GM23338 (cell line): Measurements from ENCODE around the gene TMTC2. TPM values are rescaled to one million over a fixed set of nuclear protein-coding genes. Genes with fewer than 3 reads are reported as not detected.

Experiments used
- ATAC-seq: fragments of 200-7000 bp; cut with Tn5 transposase; 3 replicates; pipeline ENCODE4 v1.9.1; 2020
- DNase-seq: peaks from one replicate; pipeline ENCODE4 v3.0.0-alpha.2; 2015; ENCODE audit warnings: low spot score
- H2AFZ ChIP-seq: fragments of 200-600 bp; sonication (generic); 2 replicates; pipeline ENCODE4 v1.8.0; 2016; ENCODE audit warnings: antibody characterized with exemption, mild to moderate bottlenecking, moderate library complexity
- H3F3A ChIP-seq: fragments of 200-600 bp; sonication (generic); replicated peaks from 2 replicates; pipeline ENCODE4 v1.8.0; 2017; ENCODE audit warnings: antibody characterized with exemption, mixed run types, low read depth
- H3K27ac ChIP-seq: fragments of 200-600 bp; sonication (generic); 2 replicates; pipeline ENCODE4 v1.6.1; 2016; ENCODE audit warnings: low read depth
- H3K27me3 ChIP-seq: fragments of 200-600 bp; sonication (generic); 2 replicates; pipeline ENCODE4 v1.8.0; 2016; ENCODE audit warnings: mild to moderate bottlenecking, mixed run types, moderate library complexity; ENCODE audit not compliant: insufficient read depth
- H3K36me3 ChIP-seq: fragments of 200-600 bp; sonication (generic); 2 replicates; pipeline ENCODE4 v1.8.0; 2016; ENCODE audit warnings: mild to moderate bottlenecking; ENCODE audit not compliant: insufficient read depth
- H3K4me1 ChIP-seq: fragments of 200-600 bp; sonication (generic); 2 replicates; pipeline ENCODE4 v1.8.0; 2016; ENCODE audit warnings: mild to moderate bottlenecking, moderate library complexity; ENCODE audit not compliant: insufficient read depth
- H3K4me2 ChIP-seq: fragments of 200-600 bp; sonication (generic); 2 replicates; pipeline ENCODE4 v1.7.1; 2017; ENCODE audit warnings: mixed run types
- H3K4me3 ChIP-seq: fragments of 200-600 bp; sonication (generic); 2 replicates; pipeline ENCODE4 v1.6.1; 2016; ENCODE audit warnings: mixed run types
- H3K79me2 ChIP-seq: fragments of 200-600 bp; sonication (generic); replicated peaks from 2 replicates; pipeline ENCODE4 v1.8.0; 2017; ENCODE audit warnings: mild to moderate bottlenecking; ENCODE audit not compliant: insufficient read depth
- H3K9me2 ChIP-seq: fragments of 200-600 bp; sonication (generic); 2 replicates; pipeline ENCODE4 v1.8.0; 2017; ENCODE audit not compliant: insufficient read depth
- H4K20me1 ChIP-seq: fragments of 200-600 bp; sonication (generic); replicated peaks from 2 replicates; pipeline ENCODE4 v1.8.0; 2017; ENCODE audit warnings: mild to moderate bottlenecking; ENCODE audit not compliant: insufficient read depth
- H3K27ac Mint-ChIP-seq: 2 replicates; pipeline ENCODE4 v1.8.0; 2020; ENCODE audit warnings: inconsistent platforms, mild to moderate bottlenecking, moderate library complexity, mixed read lengths
- H3K27me3 Mint-ChIP-seq: 3 replicates; pipeline ENCODE4 v1.8.0; 2022; ENCODE audit warnings: low read depth, mild to moderate bottlenecking, moderate library complexity, mixed read lengths, inconsistent platforms; ENCODE audit not compliant: insufficient read depth, poor library complexity
- H3K36me3 Mint-ChIP-seq: 3 replicates; pipeline ENCODE4 v1.8.0; 2021; ENCODE audit warnings: low read depth, mild to moderate bottlenecking, inconsistent platforms, moderate library complexity, mixed read lengths
- H3K4me1 Mint-ChIP-seq: 3 replicates; pipeline ENCODE4 v1.8.0; 2020; ENCODE audit warnings: mild to moderate bottlenecking, inconsistent platforms, mixed read lengths
- H3K4me3 Mint-ChIP-seq: 3 replicates; pipeline ENCODE4 v1.8.0; 2021; ENCODE audit warnings: moderate library complexity, mild to moderate bottlenecking, inconsistent platforms, mixed read lengths
- H3K9me3 Mint-ChIP-seq: 3 replicates; pipeline ENCODE4 v1.8.0; 2020; ENCODE audit warnings: moderate library complexity, mild to moderate bottlenecking, inconsistent platforms, mixed read lengths
- CREB1 ChIP-seq: fragments of 250-450 bp; sonication (Bioruptor Pico); IDR thresholded peaks from 2 replicates; pipeline ENCODE4 v1.5.0; 2020; ENCODE audit warnings: low read depth, mild to moderate bottlenecking, moderate library complexity
- ETS1 ChIP-seq: IDR thresholded peaks from 2 replicates; pipeline ENCODE4 v1.6.1; 2016; ENCODE audit warnings: antibody characterized with exemption
- EZH2 ChIP-seq: fragments of 200-600 bp; sonication (generic); IDR thresholded peaks from one replicate; pipeline ENCODE4 v1.8.0; 2017; ENCODE audit warnings: antibody characterized with exemption, mild to moderate bottlenecking, low read depth; ENCODE audit not compliant: unreplicated experiment
- EZH2phosphoT487 ChIP-seq: fragments of 200-600 bp; sonication (generic); IDR thresholded peaks from one replicate; pipeline ENCODE4 v1.8.1; 2018; ENCODE audit warnings: antibody characterized with exemption; ENCODE audit not compliant: unreplicated experiment
- JUNB ChIP-seq: IDR thresholded peaks from one replicate; pipeline ENCODE4 v1.6.1; 2016; ENCODE audit warnings: antibody characterized with exemption; ENCODE audit not compliant: unreplicated experiment
- NANOG ChIP-seq: IDR thresholded peaks from 2 replicates; pipeline ENCODE4 v1.6.1; 2016; ENCODE audit warnings: antibody characterized with exemption, borderline replicate concordance
- POLR2AphosphoS5 ChIP-seq: IDR thresholded peaks from 2 replicates; pipeline ENCODE4 v1.6.1; 2016; ENCODE audit warnings: antibody characterized with exemption, low read depth
- STAT1 ChIP-seq: IDR thresholded peaks from one replicate; pipeline ENCODE4 v1.6.1; 2016; ENCODE audit warnings: antibody characterized with exemption; ENCODE audit not compliant: unreplicated experiment
- ZNF114 ChIP-seq: fragments of 250-450 bp; sonication (Bioruptor Pico); IDR thresholded peaks from 2 replicates; pipeline ENCODE4 v1.5.0; 2020; ENCODE audit warnings: mild to moderate bottlenecking, moderate library complexity
- ZNF331 ChIP-seq: fragments of 250-450 bp; sonication (Bioruptor Pico); IDR thresholded peaks from 2 replicates; pipeline ENCODE4 v1.5.0; 2020; ENCODE audit warnings: low read depth, mild to moderate bottlenecking, moderate library complexity
- ZNF462 ChIP-seq: fragments of 250-450 bp; sonication (Bioruptor Pico); IDR thresholded peaks from 2 replicates; pipeline ENCODE4 v1.5.0; 2020; ENCODE audit warnings: mild to moderate bottlenecking, moderate library complexity
- polyA plus RNA-seq: library from polyadenylated mRNA; unstranded; fragments of >200 nt; fragmentation: Nextera tagmentation; extraction: Ambion mirVana; gene quantifications from 2 replicates; pipeline ENCODE4 v1.2.1, GENCODE V29; 2016
- total RNA-seq: library from RNA; depleted of rRNA; stranded (reverse); fragments of >200 nt; shearing (Covaris generic); gene quantifications from 2 replicates; pipeline ENCODE4 v1.2.3, GENCODE V29; 2014
- TF ChIP-seq, protein P1 (sequence below), 2 experiments: fragments of 200-600 bp in 1 of 2; sonication (generic) in 1 of 2; conservative IDR thresholded peaks; 2 replicates each; pipeline versions ENCODE4 v1.5.1 to v1.6.1; 2016 to 2017; ENCODE audit warnings: antibody characterized with exemption in 2 of 2, low read depth in 2 of 2, mild to moderate bottlenecking in 2 of 2, moderate library complexity in 1 of 2
- TF ChIP-seq, protein P2 (sequence below): IDR thresholded peaks from one replicate; pipeline ENCODE4 v1.6.1; 2018; ENCODE audit warnings: antibody characterized with exemption; ENCODE audit not compliant: unreplicated experiment

The TMTC2 gene
- total and polyA plus RNA-seq, 2 experiments from 2014 or later, result 0.57 to 6.5 TPM

- Histone ChIP-seq H3K9me2 (0 out of 2 replicates have a peak, but pooled peaks cover 4% of the 10 kb centered on the region), H4K20me1 (no peaks in the 10 kb centered on the region), H3K4me2 (no peak overlapping the region), H3K79me2 (no peaks in the 10 kb centered on the region; the same call in 1 of the 2 replicates), H3F3A (no peaks in the 10 kb centered on the region), H3K4me3 (no peak overlapping the region), H2AFZ (no peak overlapping the region), H3K27ac (0 out of 2 replicates have a peak overlapping the region, but pooled peaks have one; percentile 37), H3K27me3 (no peaks in the 10 kb centered on the region), H3K4me1 (peaks cover 15% of the 10 kb centered on the region; the same call in 1 of the 2 replicates), H3K36me3 (no peaks in the 10 kb centered on the region)
- ATAC-seq, result no peak
- no peak overlapping the region for H3K4me3 Mint-ChIP-seq
- H3K9me3 Mint-ChIP-seq, result no peaks in the 10 kb centered on the region
- peaks cover 3% of the 10 kb centered on the region; the same call in 2 of the 3 replicates for H3K36me3 Mint-ChIP-seq
- no peak overlapping the region for H3K27ac Mint-ChIP-seq
- H3K4me1 Mint-ChIP-seq, result peaks cover 25% of the 10 kb centered on the region
- TF ChIP-seq, protein P1, sequence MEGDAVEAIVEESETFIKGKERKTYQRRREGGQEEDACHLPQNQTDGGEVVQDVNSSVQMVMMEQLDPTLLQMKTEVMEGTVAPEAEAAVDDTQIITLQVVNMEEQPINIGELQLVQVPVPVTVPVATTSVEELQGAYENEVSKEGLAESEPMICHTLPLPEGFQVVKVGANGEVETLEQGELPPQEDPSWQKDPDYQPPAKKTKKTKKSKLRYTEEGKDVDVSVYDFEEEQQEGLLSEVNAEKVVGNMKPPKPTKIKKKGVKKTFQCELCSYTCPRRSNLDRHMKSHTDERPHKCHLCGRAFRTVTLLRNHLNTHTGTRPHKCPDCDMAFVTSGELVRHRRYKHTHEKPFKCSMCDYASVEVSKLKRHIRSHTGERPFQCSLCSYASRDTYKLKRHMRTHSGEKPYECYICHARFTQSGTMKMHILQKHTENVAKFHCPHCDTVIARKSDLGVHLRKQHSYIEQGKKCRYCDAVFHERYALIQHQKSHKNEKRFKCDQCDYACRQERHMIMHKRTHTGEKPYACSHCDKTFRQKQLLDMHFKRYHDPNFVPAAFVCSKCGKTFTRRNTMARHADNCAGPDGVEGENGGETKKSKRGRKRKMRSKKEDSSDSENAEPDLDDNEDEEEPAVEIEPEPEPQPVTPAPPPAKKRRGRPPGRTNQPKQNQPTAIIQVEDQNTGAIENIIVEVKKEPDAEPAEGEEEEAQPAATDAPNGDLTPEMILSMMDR (conservative IDR thresholded peaks at IDR 0.05; ENCODE audit: low read depth in 2 of 2), result no peak
- no peak for TF ChIP-seq STAT1
- no peak for TF ChIP-seq NANOG
- no peak for TF ChIP-seq EZH2phosphoT487
- no peak for TF ChIP-seq ZNF114 (CRISPR knock-in tag)
- TF ChIP-seq ZNF462, result no peak
- no peak for TF ChIP-seq EZH2
- no peak for TF ChIP-seq POLR2AphosphoS5
- TF ChIP-seq ETS1, result no peak
- TF ChIP-seq, protein P2, sequence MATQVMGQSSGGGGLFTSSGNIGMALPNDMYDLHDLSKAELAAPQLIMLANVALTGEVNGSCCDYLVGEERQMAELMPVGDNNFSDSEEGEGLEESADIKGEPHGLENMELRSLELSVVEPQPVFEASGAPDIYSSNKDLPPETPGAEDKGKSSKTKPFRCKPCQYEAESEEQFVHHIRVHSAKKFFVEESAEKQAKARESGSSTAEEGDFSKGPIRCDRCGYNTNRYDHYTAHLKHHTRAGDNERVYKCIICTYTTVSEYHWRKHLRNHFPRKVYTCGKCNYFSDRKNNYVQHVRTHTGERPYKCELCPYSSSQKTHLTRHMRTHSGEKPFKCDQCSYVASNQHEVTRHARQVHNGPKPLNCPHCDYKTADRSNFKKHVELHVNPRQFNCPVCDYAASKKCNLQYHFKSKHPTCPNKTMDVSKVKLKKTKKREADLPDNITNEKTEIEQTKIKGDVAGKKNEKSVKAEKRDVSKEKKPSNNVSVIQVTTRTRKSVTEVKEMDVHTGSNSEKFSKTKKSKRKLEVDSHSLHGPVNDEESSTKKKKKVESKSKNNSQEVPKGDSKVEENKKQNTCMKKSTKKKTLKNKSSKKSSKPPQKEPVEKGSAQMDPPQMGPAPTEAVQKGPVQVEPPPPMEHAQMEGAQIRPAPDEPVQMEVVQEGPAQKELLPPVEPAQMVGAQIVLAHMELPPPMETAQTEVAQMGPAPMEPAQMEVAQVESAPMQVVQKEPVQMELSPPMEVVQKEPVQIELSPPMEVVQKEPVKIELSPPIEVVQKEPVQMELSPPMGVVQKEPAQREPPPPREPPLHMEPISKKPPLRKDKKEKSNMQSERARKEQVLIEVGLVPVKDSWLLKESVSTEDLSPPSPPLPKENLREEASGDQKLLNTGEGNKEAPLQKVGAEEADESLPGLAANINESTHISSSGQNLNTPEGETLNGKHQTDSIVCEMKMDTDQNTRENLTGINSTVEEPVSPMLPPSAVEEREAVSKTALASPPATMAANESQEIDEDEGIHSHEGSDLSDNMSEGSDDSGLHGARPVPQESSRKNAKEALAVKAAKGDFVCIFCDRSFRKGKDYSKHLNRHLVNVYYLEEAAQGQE, result no peak
- no peak for TF ChIP-seq JUNB
- no peak for TF ChIP-seq CREB1 (CRISPR knock-in tag)
- no peak for TF ChIP-seq ZNF331
- peaks cover 4% of the 10 kb centered on the region for H3K27me3 Mint-ChIP-seq
- no peak for DNase-seq
These were observed 37.2 kb downstream of the TMTC2 start for GRCh38 chr12:82723891-82724290.
